Esophagus muscularis mucosa (tissue), 4 donors: ENCODE measurements around the gene LTB4R.

Source experiments
- CTCF ChIP-seq, 3 experiments: fragments of 200-600 bp in 2 of 3; fragments of 450-650 bp in 1 of 3; sonication (generic) in 2 of 3; IDR thresholded peaks; one replicate each; pipeline ENCODE4 v1.5.1; 2017 to 2019; ENCODE audit warnings: antibody characterized with exemption in 3 of 3, mild to moderate bottlenecking in 2 of 3, moderate library complexity in 1 of 3
- EP300 ChIP-seq: sonication (generic); formaldehyde crosslinking; IDR thresholded peaks from one replicate; pipeline ENCODE4 v1.6.1; 2017; ENCODE audit warnings: antibody characterized with exemption
- POLR2A ChIP-seq: fragments of 450-650 bp; IDR thresholded peaks from one replicate; pipeline ENCODE4 v1.6.1; 2017; ENCODE audit warnings: antibody characterized with exemption, moderate library complexity, mild to moderate bottlenecking, low read depth

DNA sequence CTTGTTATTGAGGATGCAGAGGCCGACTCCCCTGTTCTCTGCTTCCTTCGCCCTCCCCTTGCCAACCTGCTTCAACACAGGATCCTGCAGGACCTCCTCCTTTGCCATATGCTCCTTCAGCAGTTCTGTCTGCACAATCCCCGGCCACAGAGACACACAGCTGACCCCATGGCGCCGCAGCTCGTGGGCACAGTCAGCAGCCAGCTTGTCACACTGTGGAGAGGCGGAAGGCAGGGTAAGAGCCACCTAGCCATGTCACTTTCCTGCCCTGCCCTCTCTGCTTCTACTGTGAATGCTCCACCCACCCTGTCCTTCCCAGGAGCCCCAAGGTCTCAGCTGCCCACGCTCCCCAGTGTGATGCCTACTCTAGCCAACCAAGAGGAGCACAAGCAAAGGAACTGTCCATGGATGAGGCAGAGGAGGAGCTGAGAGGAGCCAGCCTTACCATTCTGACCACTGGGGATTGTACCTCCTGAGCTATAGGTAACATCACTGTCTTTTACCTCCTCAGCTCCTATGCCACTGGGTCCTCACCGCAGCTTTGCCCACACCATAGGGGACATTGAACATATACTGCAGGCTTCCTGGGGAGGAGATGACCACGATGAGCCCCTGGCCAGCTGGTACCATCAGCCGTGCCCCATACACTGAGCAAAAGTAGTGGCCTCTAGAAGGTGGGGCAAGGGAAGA, 19.0 kb upstream of the LTB4R start:
- TF ChIP-seq CTCF (IDR thresholded peaks at IDR 0.05), result no peak
- TF ChIP-seq POLR2A, result no peak
- no peak for TF ChIP-seq EP300
